HG03354 (cell line): ENCODE measurements around the gene SND1.
"Not testable (repeated sequence)": the region's sequence is repeated elsewhere in the genome, so short reads cannot be mapped to it uniquely, and the experiment has no call there.

ENCODE experiments used
- ATAC-seq: cut with Tn5 transposase; IDR thresholded peaks from one replicate; pipeline ENCODE4 v1.9.1; 2021; ENCODE audit warnings: mild to moderate bottlenecking; ENCODE audit not compliant: unreplicated experiment, poor library complexity, severe bottlenecking

The SND1 gene

DNA sequence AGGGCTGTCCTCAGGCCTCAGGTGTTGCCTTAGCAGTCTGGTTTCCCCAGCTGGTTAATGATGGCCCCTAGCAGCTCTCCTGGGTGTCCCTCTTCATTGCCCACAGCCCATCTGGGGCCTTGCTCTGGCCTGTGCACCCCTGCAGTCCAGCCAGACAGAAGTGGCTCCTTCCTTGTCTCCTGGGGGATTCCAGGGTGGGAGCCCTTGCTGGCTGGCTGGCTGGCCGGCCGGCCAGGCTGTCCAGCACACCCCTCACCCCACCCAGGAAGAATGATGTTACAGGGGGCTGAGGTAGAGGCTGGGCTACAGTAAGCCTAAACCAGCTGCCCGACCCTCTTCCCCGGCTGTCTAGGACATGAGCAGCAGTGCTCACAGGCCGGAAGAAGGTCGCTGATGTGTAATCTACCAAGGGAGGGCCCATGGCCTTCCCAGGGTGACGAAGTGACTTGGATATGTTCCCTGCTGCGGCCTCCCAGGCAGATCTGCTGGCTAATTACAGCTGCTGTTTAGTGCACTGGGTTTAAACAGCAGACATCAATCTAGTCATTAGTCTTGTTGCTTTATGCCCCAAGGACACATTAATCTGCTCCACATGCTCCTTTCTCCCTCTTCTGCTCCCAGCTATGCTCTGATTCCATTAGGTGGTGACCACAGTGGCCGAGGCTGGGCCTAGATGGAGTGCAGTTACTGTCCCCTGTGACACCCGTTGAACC is 433.1 kb downstream of the SND1 start:
- ATAC-seq: no peak

DNA sequence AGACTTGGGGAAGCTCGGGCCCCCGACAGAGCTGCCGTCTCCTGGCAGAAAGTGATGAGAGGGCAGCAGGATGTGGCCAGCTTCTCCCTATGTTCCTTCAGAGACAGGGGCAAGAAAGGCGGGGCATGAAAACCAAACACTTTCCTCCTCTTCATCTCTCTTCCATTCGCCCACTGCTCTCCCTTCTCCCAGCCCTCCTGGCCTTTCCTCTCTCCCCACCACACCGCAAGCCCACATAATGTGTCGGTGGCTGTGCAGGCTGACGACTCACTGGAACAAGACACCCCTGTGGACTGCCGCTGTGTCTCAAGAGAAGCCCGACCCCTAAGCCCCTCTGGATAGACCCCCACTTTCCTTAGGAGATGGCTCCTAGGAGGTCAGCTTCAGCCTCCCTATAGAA is 438.5 kb downstream of the SND1 start:
- ATAC-seq: no peak

DNA sequence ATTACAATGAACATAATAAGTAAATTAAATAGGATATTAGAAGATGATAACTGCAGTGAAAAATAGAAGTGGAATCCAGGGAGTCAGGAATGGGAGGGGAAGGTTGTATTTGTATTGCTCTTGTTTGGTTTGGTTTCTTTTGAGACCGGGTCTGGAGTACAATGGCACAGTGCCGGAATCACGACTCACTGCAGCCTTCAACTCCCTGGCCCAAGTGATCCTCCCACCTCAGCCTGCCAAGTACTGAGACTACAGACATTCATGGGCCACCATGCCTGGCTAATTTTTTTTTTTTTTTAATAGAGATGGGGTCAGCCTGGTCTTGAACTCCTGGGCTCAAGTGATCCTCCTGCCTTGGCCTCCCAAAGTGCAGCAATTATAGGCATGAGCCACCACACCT is 439.1 kb downstream of the SND1 start:
- no peak for ATAC-seq

DNA sequence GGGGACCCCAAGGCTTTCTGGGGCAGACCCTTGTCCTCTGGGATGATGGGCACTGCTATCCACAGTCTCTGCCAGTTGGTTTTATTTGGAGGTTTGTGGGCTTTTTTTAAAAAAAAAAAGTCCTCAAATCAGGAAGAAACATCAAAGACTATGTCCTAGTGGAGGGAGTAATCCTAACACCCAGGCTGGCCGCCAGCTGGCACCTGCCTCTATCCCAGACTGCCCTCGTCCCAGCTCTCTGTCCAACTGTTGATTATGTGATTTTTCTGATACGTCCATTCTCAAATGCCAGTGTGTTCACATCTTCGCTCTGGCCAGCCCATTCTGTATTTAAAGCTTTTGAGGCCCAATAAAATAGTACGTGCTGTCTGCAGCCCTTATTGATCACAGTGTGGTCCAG is 440.2 kb downstream of the SND1 start:
- no peak for ATAC-seq

DNA sequence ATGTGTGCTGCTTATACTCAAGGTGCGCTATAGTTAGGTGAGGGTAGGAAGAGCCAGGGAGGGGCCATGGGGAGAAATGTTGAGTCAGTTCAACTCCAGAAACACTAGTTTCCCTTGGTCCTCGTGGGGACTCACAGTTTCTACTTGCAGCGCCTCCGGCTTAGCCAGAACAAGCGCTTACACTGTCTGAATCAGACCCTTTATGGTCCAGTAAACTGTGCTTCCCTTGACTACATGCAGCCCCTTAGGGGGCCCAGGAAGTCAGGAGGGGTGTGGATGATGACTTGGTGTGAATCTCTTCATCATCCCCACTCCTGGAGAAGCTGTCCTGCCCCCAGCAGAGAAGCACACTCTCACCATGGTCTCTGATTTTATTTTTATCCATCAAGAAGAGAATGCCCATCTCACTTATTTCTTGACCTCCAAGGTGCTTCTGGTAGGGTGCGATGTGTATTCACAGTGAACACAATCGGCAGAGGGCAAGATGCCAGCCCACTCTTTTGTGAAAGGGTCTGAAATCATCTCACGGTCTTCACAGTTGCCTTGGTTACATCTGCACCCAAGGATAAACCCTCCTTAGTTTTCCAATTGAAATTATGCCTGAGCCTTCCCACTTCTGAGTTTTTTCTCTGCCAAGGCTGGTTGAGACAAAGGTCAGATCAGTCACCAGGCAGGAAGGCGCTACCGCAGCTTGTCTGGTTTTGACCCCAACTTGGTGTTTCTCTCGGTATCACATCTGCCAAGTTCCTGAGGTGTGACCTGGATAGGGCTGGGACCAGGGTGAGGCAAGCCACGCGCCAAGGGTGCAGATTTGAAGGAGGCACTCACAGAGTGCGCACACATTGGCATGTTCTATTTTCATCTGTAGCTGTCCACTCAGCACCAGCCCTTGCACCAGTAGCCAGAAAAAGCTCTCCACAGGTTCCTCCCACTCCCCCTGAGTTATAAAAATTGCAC is 441.9 kb downstream of the SND1 start:
- ATAC-seq: no peak

DNA sequence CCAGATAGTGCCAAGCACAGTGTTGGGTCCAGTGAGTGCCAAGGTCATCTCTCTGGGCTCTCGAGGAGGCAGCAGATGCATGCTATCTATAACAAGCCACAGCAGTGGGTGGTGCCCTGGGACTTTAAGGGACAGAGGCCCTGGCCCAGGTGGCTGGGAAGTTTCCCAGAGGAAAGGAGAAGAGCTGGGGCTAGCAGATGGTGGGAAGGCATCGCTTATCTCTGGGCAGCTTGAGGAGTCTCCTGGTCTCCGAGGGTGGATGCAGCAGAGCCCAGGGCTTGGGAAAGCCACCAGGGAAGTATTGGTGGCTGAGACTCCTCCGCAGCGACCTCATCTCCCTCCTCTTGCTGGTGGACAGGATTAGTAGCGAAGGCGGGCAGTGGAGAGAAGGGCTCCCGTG is 442.7 kb downstream of the SND1 start:
- ATAC-seq: no peak

DNA sequence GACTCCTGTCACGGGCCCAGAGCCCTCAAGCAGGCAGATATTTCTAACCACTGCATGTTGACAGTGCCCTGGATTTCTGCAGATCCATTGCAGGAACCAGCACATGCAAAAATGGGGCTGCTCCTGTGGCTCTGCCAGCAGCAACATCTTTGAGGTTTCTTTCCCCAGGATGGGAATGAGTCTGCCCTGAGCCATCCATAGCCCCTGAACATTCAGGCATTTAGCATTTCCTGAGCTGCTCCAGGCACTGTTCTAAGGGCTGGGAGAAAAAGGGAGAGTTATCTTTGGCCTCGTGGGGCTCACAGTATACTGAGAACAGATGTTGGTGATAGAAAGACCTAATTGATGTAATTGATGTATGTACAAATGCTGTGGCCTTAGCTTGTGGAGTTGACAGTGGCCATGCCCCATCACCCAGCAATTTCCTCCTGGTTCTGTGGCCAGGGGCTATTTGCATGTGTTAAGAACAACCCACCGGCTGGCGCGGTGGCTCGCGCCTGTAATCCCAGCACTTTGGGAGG is 445.3 kb downstream of the SND1 start:
- no peak for ATAC-seq

DNA sequence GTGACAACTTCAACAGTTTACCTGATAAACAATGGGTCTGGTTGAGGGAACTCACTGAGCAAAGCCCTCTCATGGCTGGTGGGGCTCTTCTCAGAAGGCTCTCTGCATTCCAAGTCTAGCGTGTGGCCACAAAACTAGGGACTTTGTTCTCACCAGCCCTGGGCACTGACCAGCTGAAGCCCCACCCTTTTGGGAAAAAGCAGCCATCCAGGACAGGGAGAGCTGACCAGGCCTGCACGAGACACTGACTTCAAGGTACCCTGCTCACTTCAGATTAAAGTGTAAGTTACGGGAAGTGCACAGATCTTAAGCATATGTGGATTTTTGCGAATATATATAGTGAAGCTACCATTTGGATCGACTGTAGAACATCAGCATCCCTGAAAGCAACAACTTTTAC is 446.6 kb downstream of the SND1 start:
- ATAC-seq: no peak

DNA sequence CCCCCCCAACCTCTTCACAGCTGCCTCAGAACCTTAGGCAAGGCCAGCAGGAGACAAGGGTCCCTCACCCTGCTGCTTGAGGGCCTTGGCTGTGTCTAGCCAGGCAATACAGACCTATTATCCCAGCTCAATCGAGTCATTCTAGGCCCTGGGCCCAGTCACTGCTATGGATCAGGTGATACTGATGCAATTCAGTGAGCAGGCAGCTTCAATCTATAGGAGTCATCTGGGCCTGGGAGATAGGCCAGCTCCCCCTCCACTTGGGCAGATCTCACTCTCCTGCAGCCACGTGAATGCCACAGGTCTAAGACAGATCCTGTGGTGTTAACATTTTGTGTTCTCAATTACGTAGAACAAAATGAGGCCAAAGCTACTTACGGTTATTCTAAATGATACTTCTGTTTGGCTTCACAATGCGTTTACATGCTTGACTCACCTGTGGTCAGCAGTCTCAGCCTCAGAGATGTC is 447.2 kb downstream of the SND1 start:
- ATAC-seq: no peak

DNA sequence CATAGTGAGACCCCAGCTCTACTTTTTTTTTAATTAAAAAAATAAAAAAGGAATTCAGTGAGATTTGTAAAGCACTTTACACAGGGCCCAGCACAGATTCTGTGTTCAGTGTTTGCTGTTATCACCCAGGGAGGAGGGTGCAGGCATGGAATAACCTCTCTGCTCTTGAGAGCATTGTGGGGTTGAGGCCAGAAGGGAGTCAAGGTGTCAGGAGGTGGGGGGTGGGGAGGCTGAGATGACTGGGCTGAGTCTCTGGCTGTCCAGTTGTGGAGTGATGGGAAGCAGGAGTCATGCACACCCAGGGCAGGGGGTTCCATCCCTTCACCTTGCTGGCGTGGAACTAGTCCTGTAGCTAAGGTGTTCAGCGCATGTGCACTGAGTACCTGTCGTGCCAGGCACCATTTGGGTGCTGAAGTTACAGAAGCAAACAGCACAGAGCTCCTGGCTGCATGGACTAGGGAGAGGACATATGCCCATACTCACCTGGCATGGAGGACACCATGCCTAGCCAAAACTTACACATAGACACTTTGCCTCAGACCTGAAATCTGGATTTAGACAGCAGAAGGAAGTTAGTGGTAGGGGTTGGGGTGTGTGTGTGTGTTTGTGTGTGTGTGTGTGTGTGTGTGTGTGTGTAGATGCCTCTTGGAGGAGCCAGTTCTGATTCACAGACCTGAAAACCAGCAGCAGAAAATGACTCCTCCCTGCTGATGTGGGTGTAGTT is 448.4 kb downstream of the SND1 start:
- ATAC-seq: no peak

DNA sequence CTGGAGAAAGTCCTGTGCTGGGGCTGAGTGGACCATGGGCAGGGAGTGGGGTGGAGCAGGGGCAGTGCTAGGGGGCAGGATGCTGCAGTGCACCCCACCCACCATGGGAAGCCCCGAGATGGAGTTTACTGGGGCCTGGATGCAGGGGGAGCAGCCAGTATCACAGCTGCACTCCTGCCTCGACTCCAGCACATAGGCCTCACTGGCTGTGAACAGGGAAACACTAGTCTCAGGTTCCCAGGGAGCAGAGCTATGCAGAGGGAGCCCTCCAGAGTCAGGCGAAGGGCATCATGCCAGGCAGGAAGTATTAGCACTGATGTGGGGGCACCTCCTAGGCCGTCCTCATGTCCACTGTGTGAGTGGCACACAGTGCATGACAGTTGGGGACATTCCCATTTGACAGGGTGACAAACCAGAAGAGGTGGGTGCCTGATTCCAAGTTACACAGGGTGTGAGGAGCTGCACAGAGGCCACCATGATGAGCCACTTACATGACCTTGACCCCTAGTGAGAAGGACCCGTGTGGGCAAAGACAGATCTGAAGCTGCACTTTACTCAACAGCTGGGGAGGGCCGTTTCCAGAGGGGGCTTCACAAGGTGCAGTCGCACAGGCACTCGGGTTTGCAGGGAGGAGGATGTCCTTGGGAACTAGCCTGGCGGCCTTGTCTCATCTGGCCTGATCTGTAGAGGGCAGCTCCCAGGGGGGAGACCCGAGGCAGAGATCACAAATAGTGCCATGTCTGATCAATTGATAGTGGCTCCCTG is 449.1 kb downstream of the SND1 start:
- no peak for ATAC-seq

DNA sequence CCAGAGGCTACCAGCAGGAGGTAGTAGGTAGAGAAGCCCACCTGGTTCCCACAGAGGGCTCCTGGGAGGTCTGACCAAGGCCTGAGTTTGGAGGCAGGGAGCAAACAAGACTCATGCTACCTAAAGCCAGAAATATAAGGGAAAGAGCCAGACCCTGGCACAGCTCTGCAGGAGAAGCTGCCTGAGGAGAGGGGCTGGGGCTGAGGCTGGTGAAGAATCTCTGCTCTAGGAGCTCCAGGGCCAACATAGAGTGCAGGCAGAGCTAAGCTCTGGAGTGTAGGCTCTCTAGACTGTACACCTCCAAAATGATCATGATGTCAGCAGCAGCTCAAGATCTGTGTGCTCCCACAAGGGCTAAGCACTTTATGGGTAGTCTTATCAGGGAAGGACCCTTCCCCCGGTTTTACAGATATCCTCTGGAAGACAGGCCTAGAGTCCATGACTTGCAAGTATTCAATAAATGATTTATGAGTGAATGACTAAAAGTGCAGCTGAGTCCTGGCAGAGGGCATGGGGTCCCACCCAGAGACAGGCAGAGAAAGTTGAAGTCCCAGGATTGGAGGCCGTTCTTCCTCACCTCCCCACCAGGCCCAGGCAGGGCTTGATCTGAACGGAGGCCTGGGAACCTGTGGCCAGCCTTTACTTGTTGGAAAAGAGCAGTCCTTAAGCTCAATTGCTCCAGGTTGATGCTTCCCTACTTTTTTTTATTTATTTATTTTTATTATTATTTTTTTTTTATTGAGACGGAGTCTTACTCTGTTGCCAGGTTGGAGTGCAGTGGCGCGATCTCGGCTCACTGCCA is 450.7 kb downstream of the SND1 start:
- no peak for ATAC-seq

DNA sequence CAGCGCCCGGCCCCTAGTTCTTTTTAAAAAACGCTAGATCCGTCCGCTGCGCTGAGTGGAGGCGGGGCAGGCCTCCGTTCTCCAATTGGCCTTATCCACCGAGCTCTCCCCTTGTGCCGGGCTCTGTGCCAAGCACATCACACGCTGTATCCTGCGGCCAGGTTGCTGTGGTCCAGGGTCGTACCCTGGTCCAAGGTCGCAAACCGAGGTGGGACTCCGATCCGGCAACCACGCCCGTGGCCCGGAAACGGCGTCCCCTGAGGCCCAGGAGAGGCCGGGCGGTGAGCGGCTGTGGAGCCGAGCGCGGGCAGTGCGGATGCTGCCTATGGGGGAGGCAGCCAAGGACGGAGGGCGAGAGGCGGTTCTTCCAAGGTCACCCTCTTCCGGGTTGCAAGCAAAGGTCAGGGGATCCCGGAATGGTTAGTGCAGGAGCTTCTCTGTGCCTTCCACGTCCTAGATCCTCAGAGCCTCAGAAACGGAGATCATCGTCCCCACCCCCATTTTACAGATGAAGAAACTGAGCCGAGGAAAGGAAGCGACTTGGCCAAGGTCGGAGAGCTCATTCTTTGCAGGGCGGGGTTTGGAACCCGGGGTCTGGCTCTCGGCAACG is 451.6 kb downstream of the SND1 start:
- peak; percentile 60 for ATAC-seq

DNA sequence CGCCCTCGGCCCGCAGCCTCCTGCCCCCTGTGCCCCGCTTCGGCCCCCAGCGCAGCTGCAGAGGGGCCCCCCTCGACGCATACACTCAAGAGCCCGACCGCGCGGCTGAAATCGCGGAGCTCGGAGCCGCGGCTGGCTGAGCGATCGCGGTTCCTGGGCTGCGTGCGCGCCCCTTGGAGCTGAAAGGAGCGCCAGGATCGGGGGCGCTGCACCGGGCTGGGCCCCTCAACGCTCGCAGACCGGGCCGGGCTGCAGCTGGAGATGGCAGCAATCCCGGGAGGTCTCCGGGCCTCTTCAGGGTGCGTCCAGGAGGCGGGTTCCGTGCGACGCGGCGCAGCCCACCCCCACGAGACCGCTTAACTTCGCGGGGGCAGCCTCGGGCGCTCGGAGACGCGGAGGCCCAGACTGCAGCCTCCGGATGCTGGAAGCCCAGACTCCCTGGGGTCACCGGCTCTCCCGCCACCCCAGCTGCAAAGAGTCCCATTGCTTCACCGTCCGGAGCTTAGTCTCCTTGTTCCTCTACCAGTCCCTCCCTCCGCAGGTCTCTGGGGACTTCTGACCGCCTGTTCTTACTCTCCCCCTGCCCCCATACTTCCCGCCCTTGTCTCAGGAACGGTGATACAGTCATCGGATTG is 452.2 kb downstream of the SND1 start:
- ATAC-seq: peak; percentile 28

DNA sequence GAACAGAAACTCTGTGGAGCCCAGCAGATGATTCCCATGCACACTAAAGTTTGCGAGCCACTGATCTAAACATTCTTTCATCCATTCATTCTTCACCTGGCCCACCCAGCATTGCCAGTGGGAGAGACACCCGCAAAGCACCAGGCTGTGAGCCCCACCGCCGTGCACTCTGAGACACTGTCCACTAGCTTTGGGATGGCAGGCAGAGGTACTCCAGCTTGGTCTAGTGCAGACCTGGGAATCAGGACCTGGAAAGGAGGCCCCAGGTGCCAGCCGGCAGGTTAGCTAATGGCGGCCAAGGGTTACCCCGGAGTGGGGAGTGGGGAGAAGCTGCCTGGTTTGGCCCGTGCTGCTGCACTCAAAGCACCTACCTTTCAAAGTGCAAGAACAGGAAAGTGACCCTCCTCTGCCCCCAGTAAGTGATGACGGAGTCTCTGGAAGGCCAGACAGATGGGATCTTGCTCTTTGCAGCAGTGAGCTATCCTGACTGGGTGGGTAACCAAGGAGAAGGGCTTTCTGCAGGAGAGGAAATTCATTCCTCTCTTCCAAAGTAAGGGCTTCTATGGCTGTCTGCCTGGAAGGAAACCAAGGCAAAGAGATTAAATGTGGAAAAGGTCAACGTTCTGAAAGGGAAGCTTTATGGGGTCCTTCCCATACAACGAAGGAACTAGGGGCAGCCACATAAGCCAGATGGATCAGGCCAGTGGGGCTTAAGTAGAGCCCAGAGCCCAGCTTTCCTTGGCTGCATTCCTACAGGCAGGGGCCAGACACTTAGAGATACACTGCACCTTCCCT is 453.4 kb downstream of the SND1 start:
- no peak for ATAC-seq

DNA sequence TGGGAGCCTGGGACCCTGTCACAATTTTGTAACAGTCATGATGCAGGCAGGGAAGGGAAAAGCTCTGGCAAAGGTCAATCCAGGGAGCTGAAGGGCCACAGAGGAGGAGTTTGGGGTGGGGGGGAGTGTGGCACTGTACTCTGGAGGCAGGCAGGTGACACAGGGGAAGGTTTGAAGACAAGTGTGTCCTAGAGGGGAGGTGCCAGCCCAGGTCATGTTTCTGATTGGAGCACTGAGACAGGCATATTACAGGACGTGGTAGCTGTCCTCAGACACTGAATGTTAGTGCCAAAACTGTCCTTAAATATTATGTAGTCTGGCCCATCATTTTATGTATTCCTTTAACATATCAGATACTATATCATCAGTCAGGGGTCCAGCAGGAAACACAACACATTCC is 454.8 kb downstream of the SND1 start:
- ATAC-seq: no peak

DNA sequence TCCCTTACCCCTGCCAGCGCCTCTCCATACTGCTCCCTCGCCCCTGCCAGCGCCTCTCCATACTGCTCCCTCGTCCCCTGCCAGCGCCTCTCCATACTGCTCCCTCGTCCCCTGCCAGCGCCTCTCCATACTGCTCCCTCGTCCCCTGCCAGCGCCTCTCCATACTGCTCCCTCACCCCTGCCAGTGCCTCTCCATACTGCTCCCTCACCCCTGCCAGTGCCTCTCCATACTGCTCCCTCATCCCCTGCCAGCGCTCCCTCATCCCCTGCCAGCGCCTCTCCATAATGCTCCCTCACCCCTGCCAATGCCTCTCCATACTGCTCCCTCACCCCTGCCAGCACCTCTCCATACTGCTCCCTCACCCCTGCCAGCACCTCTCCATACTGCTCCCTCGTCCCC is 455.5 kb downstream of the SND1 start:
- not testable (repeated sequence) for ATAC-seq
